ENCODE data around the gene CSKMT.

DNA sequence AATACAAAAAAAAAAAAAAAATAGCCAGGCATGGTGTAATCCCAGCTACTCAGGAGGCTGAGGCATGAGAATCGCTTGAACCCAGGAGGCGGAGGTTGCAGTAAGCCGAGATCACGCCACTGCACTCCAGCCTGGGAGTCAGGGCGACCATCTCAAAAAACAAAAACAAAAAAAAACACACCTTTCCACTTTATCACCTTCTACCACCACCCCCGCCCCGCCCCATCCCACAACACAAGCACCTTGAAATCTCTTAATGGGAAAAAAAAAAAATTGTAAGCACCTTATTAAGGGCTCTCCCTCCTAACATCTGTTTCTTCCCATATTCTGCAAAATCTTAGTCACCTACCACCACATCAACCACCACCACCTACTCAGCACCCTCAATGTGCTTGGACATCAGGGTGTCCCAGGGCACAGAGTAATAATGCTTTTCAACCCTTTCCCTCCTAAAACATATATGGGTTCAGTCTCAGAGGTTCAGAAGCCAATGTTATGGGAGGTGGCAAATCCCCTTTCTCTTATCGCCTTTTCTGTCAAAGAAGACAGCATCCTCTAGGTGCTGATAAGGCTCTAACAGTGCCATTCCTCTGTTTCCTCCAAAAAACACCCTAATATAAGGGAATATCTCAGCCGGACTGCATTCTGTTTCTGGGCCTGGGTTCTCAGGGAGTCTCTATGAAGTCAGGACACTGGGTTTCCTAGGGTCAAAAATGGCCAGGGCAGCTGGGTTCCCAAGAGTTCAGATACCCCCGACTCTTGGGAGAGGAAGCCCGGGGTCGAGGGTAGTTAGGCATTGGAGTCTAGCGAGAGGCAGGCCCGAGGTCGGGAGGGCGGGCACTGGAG is 12.7 kb upstream of the CSKMT start:
- TF ChIP-seq, protein P1, sequence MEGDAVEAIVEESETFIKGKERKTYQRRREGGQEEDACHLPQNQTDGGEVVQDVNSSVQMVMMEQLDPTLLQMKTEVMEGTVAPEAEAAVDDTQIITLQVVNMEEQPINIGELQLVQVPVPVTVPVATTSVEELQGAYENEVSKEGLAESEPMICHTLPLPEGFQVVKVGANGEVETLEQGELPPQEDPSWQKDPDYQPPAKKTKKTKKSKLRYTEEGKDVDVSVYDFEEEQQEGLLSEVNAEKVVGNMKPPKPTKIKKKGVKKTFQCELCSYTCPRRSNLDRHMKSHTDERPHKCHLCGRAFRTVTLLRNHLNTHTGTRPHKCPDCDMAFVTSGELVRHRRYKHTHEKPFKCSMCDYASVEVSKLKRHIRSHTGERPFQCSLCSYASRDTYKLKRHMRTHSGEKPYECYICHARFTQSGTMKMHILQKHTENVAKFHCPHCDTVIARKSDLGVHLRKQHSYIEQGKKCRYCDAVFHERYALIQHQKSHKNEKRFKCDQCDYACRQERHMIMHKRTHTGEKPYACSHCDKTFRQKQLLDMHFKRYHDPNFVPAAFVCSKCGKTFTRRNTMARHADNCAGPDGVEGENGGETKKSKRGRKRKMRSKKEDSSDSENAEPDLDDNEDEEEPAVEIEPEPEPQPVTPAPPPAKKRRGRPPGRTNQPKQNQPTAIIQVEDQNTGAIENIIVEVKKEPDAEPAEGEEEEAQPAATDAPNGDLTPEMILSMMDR (IDR thresholded peaks at IDR 0.05): no peak
- no peak for TF ChIP-seq ZFX (IDR thresholded peaks at IDR 0.05; ENCODE audit: borderline replicate concordance)

Data from 22Rv1 (cell line).